Measurements from ENCODE around the gene VOPP1.
"Not testable (repeated sequence)": the region's sequence is repeated elsewhere in the genome, so short reads cannot be mapped to it uniquely, and the experiment has no call there.

Gene VOPP1

GRCh38 chr7:55572378-55573233 is at the start of gene VOPP1:
VOPP1 (minus strand) TSS chr7:55572502; CDS start chr7:55572324, 178 bp downstream.
- FAIRE-seq (no peak), DNase-seq (ENCODE audit: insufficient read length, low spot score) (peak; percentile 96)

GRCh38 chr7:55618913-55619312 is 46.6 kb upstream of the VOPP1 start:
- DNase-seq (ENCODE audit: insufficient read length, low spot score) = no peak

More at GRCh38 chr7:55572378-55573233, at the start of gene VOPP1:
- peak; percentile 50 for TF ChIP-seq POLR2A (IDR thresholded peaks at IDR 0.05; ENCODE audit: low read depth, low read length)

DNA sequence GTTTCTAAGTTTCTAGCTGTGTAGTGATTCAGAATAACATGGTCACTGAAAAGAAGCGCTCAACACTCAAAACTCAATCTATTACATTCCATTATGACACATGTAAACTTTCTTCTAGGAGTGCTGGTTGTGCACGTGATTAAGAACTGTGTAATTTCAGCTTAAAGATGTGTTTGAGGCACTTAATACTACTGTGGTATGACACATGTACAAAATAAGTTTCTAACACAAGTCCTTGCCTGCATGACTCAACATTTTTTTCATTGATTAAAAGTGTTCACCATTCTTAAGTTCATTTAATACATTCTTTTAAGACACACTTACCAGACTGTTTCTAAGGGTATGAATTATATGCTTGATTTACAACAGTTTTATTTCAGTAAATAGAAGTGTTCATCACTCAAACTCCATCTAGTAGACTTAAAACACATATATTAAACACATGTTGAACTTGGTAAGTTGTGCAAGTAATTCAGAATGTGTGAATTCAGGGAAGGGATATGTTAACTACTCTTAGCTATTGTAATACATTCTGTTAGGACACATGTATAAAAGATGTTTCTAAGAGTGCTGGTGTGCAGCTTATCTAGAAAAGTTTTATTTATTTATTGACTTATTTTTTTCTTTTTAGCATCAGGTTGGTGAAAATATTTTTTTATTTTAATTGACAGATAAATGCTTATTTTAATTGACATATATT is 42.2 kb upstream of the VOPP1 start:
- FAIRE-seq; DNase-seq (ENCODE audit: insufficient read length, low spot score): not testable (repeated sequence)

More at GRCh38 chr7:55618913-55619312, 46.6 kb upstream of the VOPP1 start:
- no peak for TF ChIP-seq POLR2A (IDR thresholded peaks at IDR 0.05; ENCODE audit: low read depth, low read length)
- no peak for FAIRE-seq

GRCh38 chr7:55609726-55610125 is 37.4 kb upstream of the VOPP1 start:
- DNase-seq (ENCODE audit: insufficient read length, low spot score) = not testable (repeated sequence)
- peak; percentile 36 for FAIRE-seq

DNA sequence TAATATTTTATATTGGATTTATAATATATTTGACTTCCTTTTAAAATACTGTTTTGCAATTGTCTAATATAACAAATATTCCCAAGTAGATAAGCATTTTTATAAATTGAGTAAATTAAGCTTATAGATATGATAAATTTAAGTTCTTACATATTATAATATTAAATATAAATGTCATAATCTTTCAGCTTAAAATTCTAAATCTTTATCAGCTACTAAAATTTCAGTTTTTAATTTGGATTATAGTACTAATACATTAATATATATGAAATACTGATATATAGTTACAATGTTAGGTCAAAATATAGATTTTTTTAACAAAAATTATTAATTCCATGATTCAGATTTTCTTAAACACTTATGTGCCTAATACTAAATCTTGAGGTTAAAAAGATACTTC is 33.4 kb upstream of the VOPP1 start:
- DNase-seq (ENCODE audit: insufficient read length, low spot score); FAIRE-seq: not testable (repeated sequence)

- peak; percentile 86 for FAIRE-seq
- not testable (repeated sequence) for DNase-seq (ENCODE audit: insufficient read length, low spot score)
Measured at GRCh38 chr7:55597944-55598499, 25.7 kb upstream of the VOPP1 start.

- DNase-seq (ENCODE audit: insufficient read length, low spot score); FAIRE-seq: not testable (repeated sequence)
Measured at GRCh38 chr7:55597214-55597739, 25.0 kb upstream of the VOPP1 start.

DNA sequence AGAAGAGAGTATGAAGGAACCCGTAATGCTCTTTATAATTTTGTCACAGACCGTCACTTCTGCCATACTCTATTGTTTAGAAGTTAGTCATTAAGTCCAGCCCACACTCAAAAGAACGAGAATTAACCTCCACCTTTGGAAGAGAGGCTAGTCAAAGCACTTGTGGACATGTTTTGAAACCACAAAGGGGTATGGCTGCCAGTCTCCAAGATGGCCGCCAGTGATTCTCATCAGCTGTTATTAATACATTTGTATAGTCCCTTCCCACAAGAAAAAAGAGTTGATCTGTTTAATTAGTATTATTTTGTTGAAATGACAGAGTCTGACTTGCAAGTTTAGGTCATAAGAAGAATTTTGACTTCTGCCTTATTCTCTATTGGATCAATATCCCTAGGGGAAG is 23.2 kb upstream of the VOPP1 start:
- no peak for TF ChIP-seq POLR2A (IDR thresholded peaks at IDR 0.05; ENCODE audit: low read depth, low read length)
- DNase-seq (ENCODE audit: insufficient read length, low spot score) (no peak), FAIRE-seq (no peak)

- TF ChIP-seq POLR2A (IDR thresholded peaks at IDR 0.05; ENCODE audit: low read depth, low read length) = no peak
- no peak for DNase-seq (ENCODE audit: insufficient read length, low spot score)
- no peak for FAIRE-seq
Measured at GRCh38 chr7:55594870-55595269, 22.6 kb upstream of the VOPP1 start.

DNA sequence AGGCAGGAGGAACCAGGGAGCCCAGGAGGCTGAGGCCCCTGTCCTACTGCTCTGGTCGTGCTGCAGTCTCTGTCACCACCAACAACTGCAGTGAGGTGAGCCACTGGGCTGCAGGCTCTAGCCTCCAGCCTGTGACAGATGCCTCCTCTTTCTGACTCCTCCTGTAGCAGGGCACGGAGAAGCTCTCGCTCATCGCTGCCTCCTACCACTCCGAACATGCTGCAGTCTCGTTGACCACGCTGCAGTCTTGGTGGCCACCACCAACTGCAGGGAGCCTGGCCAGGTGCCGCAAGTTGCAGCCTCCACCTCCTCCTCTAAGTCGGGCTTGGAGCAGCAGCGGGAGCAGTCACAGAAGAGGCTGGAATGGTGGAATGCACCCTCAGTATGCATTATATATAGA is 22.1 kb upstream of the VOPP1 start:
- DNase-seq (ENCODE audit: insufficient read length, low spot score) (no peak), FAIRE-seq (no peak)
- TF ChIP-seq POLR2A (IDR thresholded peaks at IDR 0.05; ENCODE audit: low read depth, low read length) = no peak

- FAIRE-seq (no peak), DNase-seq (ENCODE audit: insufficient read length, low spot score) (peak; percentile 88)
Measured at GRCh38 chr7:55593515-55594318, 21.4 kb upstream of the VOPP1 start.

DNA sequence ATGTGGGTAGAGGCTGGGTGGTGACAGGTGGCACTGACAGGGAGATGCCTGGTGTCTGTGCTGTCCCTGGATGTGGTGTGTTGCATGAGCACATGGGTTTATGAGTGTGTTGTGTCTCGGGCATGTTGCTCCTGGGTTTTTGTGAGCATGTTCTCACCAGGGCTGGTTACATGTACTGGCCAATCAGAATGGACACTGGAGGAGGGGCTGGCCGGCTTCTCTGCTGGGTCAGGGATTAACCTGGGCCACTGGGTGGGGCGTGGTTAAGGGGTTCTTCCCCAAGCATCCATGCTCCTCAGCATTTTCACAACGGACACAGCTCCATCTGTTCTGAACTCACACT is 20.8 kb upstream of the VOPP1 start:
- FAIRE-seq (no peak), DNase-seq (ENCODE audit: insufficient read length, low spot score) (no peak)
- no peak for TF ChIP-seq POLR2A (IDR thresholded peaks at IDR 0.05; ENCODE audit: low read depth, low read length)

More at GRCh38 chr7:55593515-55594318, 21.4 kb upstream of the VOPP1 start:
- TF ChIP-seq POLR2A (IDR thresholded peaks at IDR 0.05; ENCODE audit: low read depth, low read length) = no peak

DNA sequence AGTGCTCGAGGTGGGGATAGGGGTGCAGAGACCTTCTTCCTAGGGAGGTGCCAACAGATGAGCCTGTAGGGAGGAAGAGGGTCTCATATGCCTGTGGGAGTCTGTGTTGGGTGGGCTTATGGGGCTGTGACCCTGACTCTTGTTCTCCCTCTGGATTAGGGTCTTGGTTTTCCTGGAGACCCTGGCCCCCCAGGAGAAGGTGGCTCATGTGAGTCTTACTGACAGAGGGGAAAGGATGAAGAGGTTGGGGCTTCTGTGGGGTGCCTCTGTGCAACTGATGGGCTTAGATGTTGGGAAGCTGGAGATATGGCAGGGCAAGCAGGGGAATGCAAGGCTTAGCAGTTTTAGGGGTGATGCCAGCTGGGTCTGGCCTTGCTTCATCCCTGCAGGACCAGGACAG is 20.2 kb upstream of the VOPP1 start:
- FAIRE-seq = no peak

More for the DNA sequence above, 20.2 kb upstream of the VOPP1 start:
- TF ChIP-seq POLR2A (IDR thresholded peaks at IDR 0.05; ENCODE audit: low read depth, low read length) = no peak
- DNase-seq (ENCODE audit: insufficient read length, low spot score) = no peak

Data from H54 (cell line).